ENCODE results near the gene NTF4.
"Not testable (repeated sequence)": the region's sequence is repeated elsewhere in the genome, so short reads cannot be mapped to it uniquely, and the experiment has no call there.

NTF4 gene

GRCh38 chr19:49056902-49057596 is 7.6 kb downstream of the NTF4 start:
- DNase-seq (ENCODE audit: low read depth in 2 of 2): not testable (repeated sequence)

GRCh38 chr19:49056101-49056901 is 8.3 kb downstream of the NTF4 start:
- DNase-seq (ENCODE audit: low read depth in 2 of 2): peak in 1 of 2 donors; percentile 37

- not testable (repeated sequence) for DNase-seq (ENCODE audit: low read depth in 2 of 2)
These were observed 14.1 kb downstream of the NTF4 start for GRCh38 chr19:49050376-49051033.

- DNase-seq (ENCODE audit: low read depth in 2 of 2): not testable (repeated sequence)
These were observed 14.8 kb downstream of the NTF4 start for GRCh38 chr19:49049834-49050233.

- DNase-seq (ENCODE audit: low read depth in 2 of 2): not testable (repeated sequence)
These were observed 15.6 kb downstream of the NTF4 start, which contains the start of gene CGB8 for GRCh38 chr19:49049011-49049410. Gene CGB8 (minus strand): TSS chr19:49049111. CDS start chr19:49048739, 372 bp downstream.

- DNase-seq (ENCODE audit: low read depth in 2 of 2): not testable (repeated sequence)
These were observed 21.1 kb downstream of the NTF4 start, which contains the start of gene CGB5 for GRCh38 chr19:49043548-49043947. Gene CGB5 (plus strand): TSS chr19:49043848. CDS start chr19:49044210, 362 bp downstream.

- not testable (repeated sequence) for DNase-seq (ENCODE audit: low read depth in 2 of 2)
These were observed 22.0 kb downstream of the NTF4 start for GRCh38 chr19:49042666-49043065.

- no peak for DNase-seq (ENCODE audit: low read depth in 2 of 2)
These were observed 22.4 kb downstream of the NTF4 start for GRCh38 chr19:49042177-49042576.

GRCh38 chr19:49039736-49040135 is 24.9 kb downstream of the NTF4 start:
- not testable (repeated sequence) for DNase-seq (ENCODE audit: low read depth in 2 of 2)

DNA sequence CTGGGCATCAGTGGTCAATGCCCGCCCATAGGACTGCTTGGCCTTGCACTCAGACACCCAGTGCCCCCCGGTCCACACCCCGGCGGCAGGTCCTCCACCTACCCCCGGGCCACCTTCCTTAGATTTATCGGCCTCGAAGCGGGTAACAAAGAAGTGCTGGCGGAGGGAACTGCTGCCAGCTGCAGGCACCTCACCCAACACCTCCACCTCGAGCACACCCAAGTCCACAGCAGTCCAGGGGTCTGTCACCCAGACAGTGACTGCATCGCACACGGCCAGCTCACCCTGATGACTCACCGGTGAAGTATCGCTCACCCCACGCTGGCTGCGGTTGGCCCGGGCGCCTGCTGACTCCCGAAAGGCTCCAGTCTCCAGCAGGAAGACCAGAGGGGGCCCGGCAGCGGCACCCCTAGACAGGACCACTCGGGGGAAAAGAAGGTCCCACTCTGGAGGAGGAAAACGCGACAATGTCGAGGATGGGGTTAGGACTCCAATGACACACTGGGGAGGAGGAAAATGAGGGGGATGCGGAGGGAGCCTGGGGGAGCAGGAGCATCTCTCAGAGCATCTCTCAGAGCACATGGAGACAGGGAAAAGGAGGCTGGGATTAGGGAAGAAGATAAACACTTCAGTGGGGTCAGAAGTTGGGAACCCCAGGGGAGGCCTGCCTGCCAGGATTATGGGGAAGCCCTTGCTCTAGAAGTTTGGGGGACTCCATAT is 25.9 kb downstream of the NTF4 start:
- not testable (repeated sequence) for DNase-seq (ENCODE audit: low read depth in 2 of 2)

- not testable (repeated sequence) for DNase-seq (ENCODE audit: low read depth in 2 of 2)
These were observed 26.5 kb downstream of the NTF4 start for GRCh38 chr19:49038111-49038510.

DNA sequence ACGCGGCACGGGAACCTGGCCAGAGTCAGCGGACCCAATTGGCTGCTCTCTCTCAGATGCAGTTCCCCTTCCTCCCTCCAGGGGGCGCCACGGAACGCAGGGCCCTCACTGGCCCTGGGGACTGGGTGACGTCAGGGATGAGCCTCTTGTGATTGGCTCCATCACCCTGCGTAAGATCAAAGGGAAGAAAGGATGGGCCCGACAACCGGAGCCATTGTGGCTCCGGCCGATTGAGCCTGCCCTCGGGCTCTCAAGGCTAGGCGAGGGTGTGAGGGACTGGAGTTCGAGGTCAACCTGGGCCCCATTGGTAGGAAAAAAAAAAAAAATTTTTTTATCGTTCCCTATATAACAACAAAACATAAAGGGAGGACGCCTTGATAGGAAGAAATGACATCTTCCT is 27.8 kb downstream of the NTF4 start, which contains the start of gene CGB1:
Gene CGB1, minus strand, starts transcription at position 81 of the 400 bp plus-strand sequence. CDS start 184 bp downstream, outside the sequence.
- DNase-seq (ENCODE audit: low read depth in 2 of 2): not testable (repeated sequence)

DNA sequence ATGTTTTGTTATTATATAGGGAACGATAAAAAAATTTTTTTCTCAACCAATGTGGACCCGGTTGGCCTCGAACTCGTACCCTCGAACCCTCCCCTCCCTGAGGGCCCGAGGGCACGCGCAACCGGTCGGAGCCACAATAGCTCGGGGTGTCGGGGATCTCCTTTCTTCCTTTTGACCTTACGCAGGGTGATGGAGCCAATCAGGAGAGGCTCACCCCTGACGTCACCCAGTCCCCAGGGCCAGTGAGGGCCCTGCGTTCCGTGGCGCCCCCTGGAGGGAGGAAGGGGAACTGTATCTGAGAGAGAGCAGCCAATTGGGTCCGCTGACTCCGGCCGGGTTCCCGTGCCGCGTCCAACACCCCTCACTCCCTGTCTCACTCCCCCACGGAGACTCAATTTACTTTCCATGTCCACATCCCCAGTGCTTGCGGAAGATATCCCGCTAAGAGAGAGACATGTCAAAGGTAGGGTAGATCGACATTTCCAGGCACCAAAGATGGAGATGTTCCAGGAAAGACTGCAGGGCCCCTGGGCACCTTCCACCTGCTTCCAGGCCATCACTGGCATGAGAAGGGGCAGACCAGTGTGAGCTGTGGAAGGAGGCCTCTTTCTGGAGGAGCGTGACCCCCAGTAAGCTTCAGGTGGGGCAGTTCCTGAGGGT is 32.8 kb downstream of the NTF4 start, which contains the start of gene CGB2:
Gene CGB2, plus strand, starts transcription at position 249 of the 660 bp plus-strand sequence. Its CDS starts 206 bp downstream, at position 455.
- peak in 1 of 2 donors; percentile 25 for DNase-seq (ENCODE audit: low read depth in 2 of 2)

- not testable (repeated sequence) for DNase-seq (ENCODE audit: low read depth in 2 of 2)
These were observed 34.3 kb downstream of the NTF4 start for GRCh38 chr19:49030323-49030722.

DNA sequence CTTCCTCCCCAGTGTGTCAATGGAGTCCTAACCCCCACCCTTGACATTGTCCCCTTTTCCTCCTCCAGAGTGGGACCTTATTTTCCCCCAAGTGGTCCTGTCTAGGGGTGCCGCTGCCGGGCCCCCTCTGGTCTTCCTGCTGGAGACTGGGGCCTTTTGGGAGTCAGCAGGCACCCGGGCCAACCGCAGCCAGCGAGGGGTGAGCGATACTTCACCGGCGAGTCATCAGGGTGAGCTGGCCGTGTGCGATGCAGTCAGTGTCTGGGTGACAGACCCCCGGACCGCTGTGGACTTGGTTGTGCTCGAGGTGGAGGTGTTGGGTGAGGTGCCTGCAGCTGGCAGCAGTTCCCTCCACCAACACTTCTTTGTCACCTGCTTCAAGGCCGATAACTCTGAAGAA is 34.9 kb downstream of the NTF4 start:
- DNase-seq (ENCODE audit: low read depth in 2 of 2): not testable (repeated sequence)

GRCh38 chr19:49028686-49029085 is 35.9 kb downstream of the NTF4 start:
- DNase-seq (ENCODE audit: low read depth in 2 of 2): not testable (repeated sequence)

DNA sequence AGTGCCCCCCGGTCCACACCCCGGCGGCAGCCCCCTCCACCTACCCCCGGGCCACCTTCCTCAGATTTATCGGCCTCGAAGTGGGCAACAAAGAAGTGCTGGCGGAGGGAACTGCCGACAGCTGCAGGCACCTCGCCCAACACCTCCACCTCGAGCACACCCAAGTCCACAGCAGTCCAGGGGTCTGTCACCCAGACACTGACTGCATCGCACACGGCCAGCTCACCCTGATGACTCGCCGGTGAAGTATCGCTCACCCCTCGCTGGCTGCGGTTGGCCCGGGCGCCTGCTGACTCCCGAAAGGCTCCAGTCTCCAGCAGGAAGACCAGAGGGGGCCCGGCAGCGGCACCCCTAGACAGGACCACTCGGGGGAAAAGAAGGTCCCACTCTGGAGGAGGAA is 39.0 kb downstream of the NTF4 start:
- not testable (repeated sequence) for DNase-seq (ENCODE audit: low read depth in 2 of 2)

DNA sequence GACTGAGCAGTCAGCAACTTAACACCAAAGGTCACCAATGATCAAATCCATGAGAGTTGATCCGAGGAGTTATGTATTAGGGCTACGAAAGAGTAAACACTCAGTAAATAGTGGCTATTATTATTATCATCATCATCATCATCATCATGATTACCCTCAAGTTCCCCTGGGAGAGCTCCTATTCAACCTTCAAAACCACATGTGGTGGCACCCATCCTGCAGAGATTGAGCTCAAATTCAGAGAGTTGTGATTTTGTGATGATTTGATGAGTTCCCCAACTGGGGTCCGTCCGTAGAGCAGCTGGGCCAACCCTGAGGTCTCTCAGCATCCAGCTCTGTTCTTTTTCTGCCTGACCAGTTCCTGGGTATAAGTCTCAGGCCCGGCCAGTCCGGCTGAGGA is 39.5 kb downstream of the NTF4 start:
- not testable (repeated sequence) for DNase-seq (ENCODE audit: low read depth in 2 of 2)

- not testable (repeated sequence) for DNase-seq (ENCODE audit: low read depth in 2 of 2)
These were observed 40.4 kb downstream of the NTF4 start, which contains the start of gene CGB3 for GRCh38 chr19:49024233-49024632. Gene CGB3 (minus strand): TSS chr19:49024333. CDS start chr19:49023971, 362 bp downstream.

DNA sequence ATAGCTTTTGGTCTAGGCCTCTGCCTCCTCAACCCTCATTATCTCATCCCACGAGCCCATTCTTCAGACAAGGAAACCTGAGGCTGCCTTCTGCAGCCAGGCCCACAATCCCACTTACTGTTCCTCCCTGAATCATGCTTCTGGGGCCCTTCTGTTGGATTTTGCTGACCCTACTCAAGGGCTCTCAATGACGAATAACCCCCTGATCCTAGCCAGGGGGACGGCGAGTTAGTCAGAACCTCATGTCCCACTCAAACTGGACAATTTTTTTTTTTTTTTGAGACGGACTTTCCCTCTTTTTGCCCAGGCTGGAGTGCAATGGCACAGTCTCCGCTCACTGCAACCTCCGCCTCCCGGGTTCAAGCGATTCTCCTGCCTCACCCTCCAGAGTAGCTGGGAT is 42.5 kb downstream of the NTF4 start:
- no peak for DNase-seq (ENCODE audit: low read depth in 2 of 2)

Data from stimulated activated CD8-positive, alpha-beta memory T cell treated with anti-CD3 and anti-CD28 coated beads, Interleukin-7, amount 100 ng/mL, for 1 hour (primary cell).